GM03348 (cell line): ENCODE results near the gene ATP13A4.
A peak's percentile ranks its signal among the peaks of the same experiment; 100 is the strongest.

Experiments used
- DNase-seq: peaks from one replicate; pipeline ENCODE4 v3.0.0; 2012; ENCODE audit warnings: low spot score

Gene ATP13A4

DNA sequence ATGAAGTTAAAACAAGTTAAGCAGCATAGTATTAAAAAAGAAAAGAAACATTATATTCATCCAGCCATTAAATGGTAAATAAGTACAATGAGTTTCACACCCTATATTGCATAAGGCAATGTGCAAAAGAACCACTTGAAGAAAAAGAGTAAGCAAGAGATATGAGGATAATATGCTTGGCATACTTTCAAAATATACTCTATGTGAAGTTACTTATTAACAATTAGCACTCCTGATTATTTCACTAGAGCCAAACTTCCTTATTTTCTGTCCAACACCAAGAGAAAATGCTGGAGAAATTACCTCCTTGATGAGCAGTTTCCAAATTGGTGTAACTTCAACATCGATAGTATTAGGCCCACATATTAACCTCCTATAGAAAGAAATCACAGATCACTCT, 63.7 kb downstream of the ATP13A4 start:
- DNase-seq: no peak

- DNase-seq: no peak
Measured at GRCh38 chr3:193490580-193490979, 64.1 kb downstream of the ATP13A4 start.

DNA sequence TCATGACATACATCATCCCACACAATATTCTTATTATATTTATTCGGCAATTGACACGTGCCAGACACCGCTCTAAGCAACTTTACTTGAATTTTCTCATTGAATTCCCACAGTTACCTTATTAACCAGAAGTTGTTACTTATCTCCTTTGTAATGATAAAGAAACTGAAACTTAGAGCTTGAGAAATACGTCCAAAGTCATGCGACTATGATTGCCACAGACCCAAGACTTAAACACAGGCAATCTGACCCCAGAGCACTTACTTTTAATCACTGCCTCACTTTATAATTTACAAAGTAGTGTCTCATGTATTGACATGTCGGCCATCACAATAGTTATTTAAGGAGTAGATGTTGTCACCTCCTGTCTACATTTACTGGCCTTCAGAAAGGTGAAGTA, 64.7 kb downstream of the ATP13A4 start:
- no peak for DNase-seq

- no peak for DNase-seq
Measured at GRCh38 chr3:193488741-193489140, 66.0 kb downstream of the ATP13A4 start.

- DNase-seq: no peak
Measured at GRCh38 chr3:193483988-193484539, 70.6 kb downstream of the ATP13A4 start.

GRCh38 chr3:193481436-193481835, 73.3 kb downstream of the ATP13A4 start:
- no peak for DNase-seq

DNA sequence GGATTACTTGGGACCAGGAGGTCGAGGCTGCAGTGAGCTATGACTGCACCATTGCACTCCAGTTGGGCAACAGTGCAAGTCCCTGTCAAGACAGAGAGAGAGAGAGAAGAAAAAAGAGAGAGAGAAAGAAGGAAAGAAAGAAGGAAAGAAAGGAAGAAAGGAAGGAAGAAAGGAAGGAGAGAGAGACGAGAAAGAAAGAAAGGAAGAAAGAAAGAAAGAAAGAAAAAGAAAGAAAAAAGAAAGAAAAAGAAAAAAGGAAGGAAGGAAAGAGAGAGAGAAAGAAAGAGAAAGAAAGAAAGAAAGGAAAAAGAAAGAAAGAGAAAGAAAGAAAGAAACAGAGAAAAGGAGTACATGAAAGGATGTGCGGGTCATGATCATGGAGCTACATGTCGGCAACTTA, 80.2 kb downstream of the ATP13A4 start:
- no peak for DNase-seq

- no peak for DNase-seq
Measured at GRCh38 chr3:193470710-193471109, 84.0 kb downstream of the ATP13A4 start.

DNA sequence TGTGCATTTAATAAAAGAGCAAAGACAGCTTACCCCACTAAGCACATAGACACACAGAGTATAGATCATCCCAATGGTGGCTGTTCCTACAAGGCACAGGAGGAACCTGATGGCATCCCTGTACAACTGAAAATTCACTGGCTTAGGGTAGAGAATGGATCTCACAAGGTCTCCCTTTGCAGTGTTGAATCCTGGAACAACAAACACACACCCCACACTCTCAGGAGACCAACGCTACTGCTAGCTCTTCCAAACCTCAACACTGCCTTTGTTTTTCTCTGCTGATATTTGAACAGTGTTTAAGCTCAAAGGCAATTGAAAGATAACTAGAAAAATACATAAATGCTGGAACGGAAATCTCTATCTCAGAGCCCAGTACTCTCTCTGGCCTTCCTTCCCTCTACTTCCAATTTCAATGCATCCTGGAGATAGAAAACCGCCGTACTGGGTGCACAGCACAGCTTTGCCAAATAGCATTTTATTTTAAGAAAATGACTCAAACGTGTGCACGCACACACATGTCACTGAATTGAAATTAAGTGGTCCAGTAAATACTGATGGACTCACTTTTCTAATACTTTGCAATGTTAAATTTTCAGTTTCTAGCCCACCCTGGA, 88.6 kb downstream of the ATP13A4 start:
- DNase-seq: no peak

- DNase-seq: no peak
Measured at GRCh38 chr3:193464889-193465288, 89.8 kb downstream of the ATP13A4 start.

GRCh38 chr3:193457526-193457925, 97.2 kb downstream of the ATP13A4 start:
- DNase-seq: no peak

DNA sequence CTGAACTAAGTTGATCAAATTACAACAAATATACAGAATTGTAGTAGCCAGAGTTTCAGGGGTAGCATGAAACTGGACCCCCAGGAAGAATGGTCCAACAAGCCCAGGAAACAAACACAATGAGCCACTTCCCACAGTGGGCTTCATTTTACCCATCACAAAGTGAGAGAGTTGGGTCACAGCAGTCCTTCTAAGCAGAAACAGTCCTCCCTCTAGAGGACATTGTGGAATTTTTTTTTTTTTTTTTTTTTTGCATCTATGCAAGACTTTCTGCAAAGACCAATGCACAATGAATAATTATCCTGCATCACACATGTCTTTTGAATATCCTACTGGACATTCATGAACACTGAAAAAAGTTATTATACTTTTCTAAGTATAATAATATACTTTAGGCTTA, 102.4 kb downstream of the ATP13A4 start:
- peak; percentile 6 for DNase-seq

GRCh38 chr3:193451902-193452301, 102.8 kb downstream of the ATP13A4 start:
- no peak for DNase-seq

DNA sequence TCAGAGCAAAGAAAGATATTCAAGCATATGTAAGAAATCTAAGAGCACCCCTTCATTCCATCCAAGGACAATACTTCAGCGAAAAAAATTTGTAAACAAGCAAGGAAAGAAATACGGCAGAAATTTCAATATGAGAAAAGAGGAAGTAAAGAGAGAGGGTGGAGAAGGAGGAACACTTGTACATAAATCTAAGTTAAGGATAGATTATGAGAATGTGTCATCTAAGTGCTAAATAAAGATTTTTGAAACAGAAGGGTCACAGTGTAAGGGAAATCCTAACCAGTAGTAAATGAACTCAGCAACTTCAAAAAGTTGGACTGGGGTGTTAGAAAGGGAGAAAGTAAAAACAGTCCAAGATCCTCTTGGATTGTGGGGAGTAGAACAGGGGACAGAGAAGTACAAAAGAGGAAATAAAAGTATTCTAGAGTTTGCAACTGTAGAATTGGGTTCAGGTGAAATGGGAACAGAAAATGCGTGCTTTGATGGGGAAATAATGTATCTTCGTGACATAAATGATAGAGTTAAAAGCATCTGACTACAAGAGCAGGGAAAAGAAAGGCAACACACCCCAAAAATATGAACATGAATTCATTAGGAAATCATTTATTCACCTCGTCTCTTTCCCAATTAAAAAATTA, 107.6 kb downstream of the ATP13A4 start:
- DNase-seq: no peak

DNA sequence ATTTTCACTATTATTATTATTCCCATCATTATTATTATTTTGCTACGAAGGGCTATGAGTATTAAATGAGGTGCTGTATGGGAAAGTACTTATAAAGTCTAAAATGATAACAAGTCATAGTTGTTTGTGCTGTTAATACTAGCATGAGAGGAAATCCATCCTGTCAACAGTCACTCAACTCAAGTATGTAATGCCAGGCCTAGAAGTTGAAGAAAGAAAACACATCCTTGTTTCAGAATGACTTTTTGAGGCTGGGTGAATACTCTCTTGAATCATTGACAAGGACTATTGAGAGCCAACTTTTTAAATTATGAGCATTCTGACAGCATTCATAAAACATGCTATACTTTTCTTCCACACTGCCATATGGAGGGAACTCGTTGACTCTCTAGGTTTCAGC, 115.3 kb downstream of the ATP13A4 start:
- no peak for DNase-seq

- DNase-seq: no peak
Measured at GRCh38 chr3:193418576-193419373, 135.9 kb downstream of the ATP13A4 start.

DNA sequence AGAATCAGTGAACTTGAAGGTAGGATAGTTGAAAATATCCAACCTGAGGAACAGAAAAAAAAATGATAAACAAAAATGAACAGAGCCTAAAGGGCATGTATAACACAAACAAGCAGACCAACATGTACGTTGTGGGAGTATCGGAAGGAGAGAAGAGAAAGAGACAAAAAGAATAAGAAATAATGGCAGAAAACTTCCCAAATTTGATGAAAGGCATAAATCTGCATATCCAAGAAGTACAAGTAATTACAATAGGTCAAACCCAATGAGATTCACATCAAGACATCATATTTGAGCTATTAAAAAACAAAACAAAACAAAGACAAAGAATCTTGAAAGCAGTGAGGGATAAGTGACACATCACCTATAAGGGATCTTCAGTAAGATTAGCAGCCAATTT, 138.1 kb downstream of the ATP13A4 start:
- DNase-seq: no peak

- DNase-seq: no peak
Measured at GRCh38 chr3:193407688-193408087, 147.0 kb downstream of the ATP13A4 start.

DNA sequence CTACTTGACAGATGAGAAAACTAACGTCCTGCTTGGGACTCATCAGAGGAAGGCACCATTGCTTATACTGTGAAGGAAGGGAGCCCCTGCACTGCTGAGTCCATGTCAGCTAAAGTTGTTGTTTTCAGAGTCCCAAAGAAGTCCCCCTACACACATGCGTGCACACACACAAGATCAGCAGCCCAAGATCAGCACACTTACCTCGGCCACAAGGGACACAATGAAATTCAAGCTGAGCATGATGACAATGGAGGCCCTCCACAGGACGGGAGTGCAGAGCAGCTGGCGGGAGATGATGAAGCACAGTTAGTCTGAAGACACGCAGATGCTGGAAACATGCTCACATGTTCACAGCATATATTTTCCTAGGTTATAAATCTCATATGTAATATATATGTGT, 147.6 kb downstream of the ATP13A4 start:
- no peak for DNase-seq

DNA sequence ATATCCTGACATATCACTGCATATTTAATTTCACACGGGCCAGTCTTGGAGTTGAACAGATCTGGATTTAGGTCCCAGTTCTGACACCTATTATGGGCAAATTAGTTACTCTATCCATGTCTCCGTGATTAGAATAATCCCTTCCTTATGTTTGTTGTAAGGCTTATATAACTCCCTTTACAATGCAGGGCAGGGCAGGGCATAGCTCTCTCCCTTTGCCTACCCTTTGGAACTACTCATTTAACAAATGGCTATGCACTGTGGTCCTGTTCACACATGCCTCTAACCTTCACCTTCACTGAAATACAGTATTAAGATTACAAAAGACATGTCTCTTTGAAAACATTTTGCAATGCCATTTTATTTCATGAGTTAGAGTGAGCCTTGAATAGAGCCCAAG, 151.4 kb downstream of the ATP13A4 start:
- no peak for DNase-seq

GRCh38 chr3:193400304-193400703, 154.4 kb downstream of the ATP13A4 start:
- DNase-seq: no peak

DNA sequence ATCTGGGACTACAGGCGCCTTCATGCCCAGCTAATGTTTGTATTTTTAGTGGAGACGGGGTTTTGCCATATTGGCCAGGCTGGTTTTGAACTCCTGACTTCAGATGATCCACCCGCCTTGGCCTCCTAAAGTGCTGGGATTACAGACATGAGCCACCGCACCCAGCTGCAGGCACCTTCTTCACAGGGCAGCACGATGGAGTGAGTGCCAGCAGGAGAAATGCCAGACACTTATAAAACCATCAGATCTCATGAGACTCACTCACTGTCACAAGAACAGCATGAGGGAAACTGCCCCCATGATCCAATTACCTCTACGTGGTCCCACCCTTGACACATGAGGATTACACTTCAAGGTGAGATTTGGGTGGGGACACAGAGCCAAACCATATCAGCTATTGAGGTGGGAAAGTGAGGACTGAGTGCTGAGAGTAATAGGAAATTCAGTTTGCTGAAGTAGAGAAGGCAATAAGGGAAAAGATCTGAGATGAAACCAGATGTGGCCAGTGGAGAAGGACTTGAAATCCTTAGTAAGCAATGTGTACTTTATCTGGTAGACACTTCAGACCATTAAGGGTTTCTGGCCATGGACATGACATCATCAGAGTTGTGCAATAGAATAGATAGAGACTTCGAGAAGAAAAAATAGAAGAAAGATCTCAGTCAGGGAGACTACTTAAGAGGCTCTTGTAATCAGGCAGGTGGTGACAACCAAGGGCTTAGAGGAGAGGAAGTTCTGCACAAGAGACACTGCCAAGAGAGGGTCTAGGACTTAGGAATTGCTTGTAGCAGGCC, 158.0 kb downstream of the ATP13A4 start:
- DNase-seq: no peak
